GM12878 (cell line): ENCODE measurements around the gene PTEN. TPM values are rescaled to one million over a fixed set of nuclear protein-coding genes. Genes with fewer than 3 reads are reported as not detected.

Experiments used
- ATAC-seq: fragments of 200-7000 bp; cut with Tn5 transposase; 3 replicates; pipeline ENCODE4 v1.9.1; 2020; ENCODE audit warnings: mild to moderate bottlenecking, moderate library complexity
- BruUV-seq: library from RNA; stranded (reverse); fragments of 400-500 nt; replicated peaks from 2 replicates; lab custom pipeline; 2021; lab: Mats Ljungman, UMichigan
- CTCF ChIA-PET: fragments of 300-600 bp; sonication (Branson Sonifier 250); formaldehyde crosslinking; extraction: SDS; loops from one replicate; lab custom pipeline; 2021; ENCODE audit warnings: inconsistent platforms; lab: Yijun Ruan, JAX
- POLR2A ChIA-PET: fragments of 350-600 bp; formaldehyde crosslinking; extraction: SDS; loops from one replicate; lab custom pipeline; 2021; ENCODE audit warnings: inconsistent platforms; lab: Charles Lee
- RAD21 ChIA-PET: fragments of 300-600 bp; sonication (Branson Sonifier 250); formaldehyde crosslinking; loops from one replicate; lab custom pipeline; 2023; ENCODE audit warnings: antibody characterized with exemption; ENCODE audit not compliant: unreplicated experiment; lab: Charles Lee
- SMC1A ChIA-PET: fragments of 300-600 bp; sonication (Branson Sonifier 250); formaldehyde crosslinking; loops from one replicate; lab custom pipeline; 2023; ENCODE audit not compliant: unreplicated experiment, uncharacterized antibody; lab: Charles Lee
- DNase-seq: peaks from one replicate; pipeline ENCODE4 v3.0.0-alpha.2; 2011; ENCODE audit warnings: low read depth, low spot score
- FAIRE-seq: peaks from 3 replicates; lab custom pipeline; 2011; peaks lifted over from hg19 to GRCh38; lab: Jason Lieb, UNC
- H2AFZ ChIP-seq: 2 replicates; pipeline ENCODE4 v1.6.0; 2011; ENCODE audit warnings: low read depth, low read length, control low read depth; ENCODE audit not compliant: control insufficient read depth
- H3K27ac ChIP-seq: 2 replicates; pipeline ENCODE4 v1.5.1; 2011; ENCODE audit warnings: control low read depth; ENCODE audit not compliant: control insufficient read depth, insufficient read depth
- H3K27me3 ChIP-seq, 2 experiments: replicated peaks in 1 of 2; 2 replicates each; pipeline versions ENCODE4 v1.6.0 to v1.6.1; 2011; ENCODE audit warnings: low read length in 1 of 2; ENCODE audit not compliant: control insufficient read depth in 2 of 2, insufficient read depth in 2 of 2
- H3K36me3 ChIP-seq, 2 experiments: 2 replicates each; pipeline ENCODE4 v1.5.1; 2011; ENCODE audit warnings: low read length in 1 of 2; ENCODE audit not compliant: control insufficient read depth in 2 of 2, insufficient read depth in 2 of 2
- H3K4me1 ChIP-seq: 2 replicates; pipeline ENCODE4 v1.6.1; 2011; ENCODE audit warnings: mild to moderate bottlenecking, low read length, moderate library complexity, mixed read lengths; ENCODE audit not compliant: control insufficient read depth, insufficient read depth
- H3K4me2 ChIP-seq: 2 replicates; pipeline ENCODE4 v1.6.0; 2011; ENCODE audit warnings: control low read depth; ENCODE audit not compliant: control insufficient read depth, insufficient read depth
- H3K4me3 ChIP-seq: fragments of 200-600 bp; sonication (generic); 2 replicates; pipeline ENCODE4 v1.5.1; 2016
- H3K79me2 ChIP-seq: 2 replicates; pipeline ENCODE4 v1.6.0; 2011; ENCODE audit warnings: low read length; ENCODE audit not compliant: control insufficient read depth, insufficient read depth
- H3K9ac ChIP-seq: 2 replicates; pipeline ENCODE4 v1.8.0; 2011; ENCODE audit warnings: low read length, control low read depth, mixed read lengths; ENCODE audit not compliant: control insufficient read depth, insufficient read depth
- H3K9me3 ChIP-seq: replicated peaks from 3 replicates; pipeline ENCODE4 v1.5.1; 2011; ENCODE audit warnings: mild to moderate bottlenecking, low read length; ENCODE audit not compliant: control insufficient read depth, insufficient read depth
- H4K20me1 ChIP-seq: 2 replicates; pipeline ENCODE4 v1.6.0; 2011; ENCODE audit not compliant: control insufficient read depth, insufficient read depth
- BCL11A ChIP-seq: IDR thresholded peaks from 2 replicates; pipeline ENCODE4 v1.6.1; 2011; ENCODE audit warnings: low read depth, low read length
- CBX5 ChIP-seq: sonication (generic); IDR thresholded peaks from 2 replicates; pipeline ENCODE4 v1.6.1; 2016; ENCODE audit warnings: low read depth, moderate library complexity, mild to moderate bottlenecking, inconsistent platforms
- HDAC6 ChIP-seq: fragments of 200-600 bp; sonication (generic); IDR thresholded peaks from one replicate; pipeline ENCODE4 v1.8.0; 2017; ENCODE audit warnings: antibody characterized with exemption; ENCODE audit not compliant: unreplicated experiment
- HDGF ChIP-seq: fragments of 450-650 bp; IDR thresholded peaks from 2 replicates; pipeline ENCODE4 v1.6.1; 2016; ENCODE audit warnings: antibody characterized with exemption
- MTA2 ChIP-seq: fragments of 450-650 bp; IDR thresholded peaks from 2 replicates; pipeline ENCODE4 v1.6.1; 2016; ENCODE audit warnings: low read depth, mild to moderate bottlenecking, moderate library complexity
- NRF1 ChIP-seq: conservative IDR thresholded peaks from 2 replicates; pipeline ENCODE4 v1.6.1; 2011; ENCODE audit warnings: mild to moderate bottlenecking, low read depth, low read length, improper control_type of control experiment
- POU2F2 ChIP-seq: IDR thresholded peaks from 3 replicates; pipeline ENCODE4 v1.6.1; 2011; ENCODE audit warnings: low read depth, mild to moderate bottlenecking, low read length, borderline replicate concordance
- SP1 ChIP-seq: IDR thresholded peaks from one replicate; pipeline ENCODE4 v1.6.1; 2011; ENCODE audit warnings: low read depth, low read length
- ZSCAN29 ChIP-seq: fragments of 450-650 bp; IDR thresholded peaks from 2 replicates; pipeline ENCODE4 v1.6.1; 2017; ENCODE audit warnings: mild to moderate bottlenecking, moderate library complexity
- in situ Hi-C: fragments of 300-500 bp; cut with MboI; formaldehyde crosslinking; loops from 9 replicates; pipeline ENCODE4 v1.14.3; 2018; ENCODE audit warnings: mixed read lengths
- intact Hi-C: fragments of 100-400 bp; cut with micrococcal nuclease; formaldehyde crosslinking; loops from one replicate; pipeline ENCODE4 v1.14.2; 2022; ENCODE audit not compliant: unreplicated experiment
- polyA plus RNA-seq, 11 experiments: library from polyadenylated mRNA; depleted of rRNA in 4 of 11; unstranded in 6 of 11; stranded (reverse) in 5 of 11; fragments of >200 nt; fragmentation: Nextera tagmentation in 4 of 11; fragmentation: Illumina TruSeq in 1 of 11; extraction: Ambion mirVana in 4 of 11; extraction: Trizol in 1 of 11; gene quantifications; 1 replicate in 1 of 11; 2 replicates in 10 of 11; pipeline versions ENCODE4 v1.2.1 to v1.2.3, GENCODE V29; 2011 to 2016; ENCODE audit warnings: inconsistent platforms in 2 of 11, missing spikeins in 2 of 11, low read depth in 1 of 11
- total RNA-seq, 4 experiments: library from RNA; depleted of rRNA in 3 of 4; stranded (reverse); fragments of >200 nt in 3 of 4; fragmentation: Illumina TruSeq in 1 of 4; extraction: Trizol in 1 of 4; gene quantifications; 2 replicates each; pipeline versions ENCODE4 v1.2.1 to v1.2.3, GENCODE V29; 2013 to 2021
- TF ChIP-seq, protein P1 (sequence below): fragments of 450-650 bp; formaldehyde crosslinking; IDR thresholded peaks from 2 replicates; pipeline ENCODE4 v1.4.0; 2022; ENCODE audit warnings: mild to moderate bottlenecking, moderate library complexity

Gene PTEN
- total and polyA plus RNA-seq, 10 of the 15 experiments (the other 5 are each of a cell fraction or from before 2014, with no cell fraction given): 26.1 to 175 (median 58.1) TPM

DNA sequence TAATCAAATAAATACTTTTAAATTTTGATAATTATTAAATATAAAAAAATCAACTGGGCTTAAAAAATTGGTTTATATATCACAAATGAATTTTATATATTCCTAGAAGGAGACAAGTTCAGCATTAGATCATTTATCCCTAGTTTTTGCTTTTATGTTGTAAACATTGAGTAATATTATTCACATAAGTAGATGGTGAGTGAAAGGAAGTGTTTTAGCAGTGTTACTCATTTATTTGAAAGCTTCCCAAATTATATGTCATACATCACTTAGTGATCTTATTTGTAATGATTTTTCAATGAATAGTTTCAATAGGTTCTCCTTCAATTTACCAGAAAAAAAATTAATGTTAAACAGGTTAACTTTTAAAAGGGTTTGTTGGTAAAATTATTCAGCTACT is 15.9 kb upstream of the PTEN start:
- ChIA-PET RAD21 (no interaction called here), CTCF (interaction anchor here (0.6 kb wide), 1 partner anchor 835 kb away, joined by 3 read pairs; no protein-coding TSS in a partner anchor), POLR2A (interaction anchor here (0.9 kb wide), 1 partner anchor 173 kb away, joined by 3 read pairs; no protein-coding TSS in a partner anchor), SMC1A (interaction anchor here (0.7 to 1.1 kb wide), 2 partner anchors 11 to 1373 kb away, joined by 3 to 4 read pairs; no protein-coding TSS in a partner anchor)
- H3K27ac ChIP-seq: no peak overlapping the region
- peak; percentile 18 for FAIRE-seq
- no peak overlapping the region for H2AFZ ChIP-seq
- no peak for ATAC-seq
- TF ChIP-seq ZSCAN29 (no peak), MTA2 (no peak), HDAC6 (no peak), SP1 (no peak), NRF1 (no peak), CBX5 (no peak), POU2F2 (no peak), BCL11A (no peak), HDGF (no peak)
- TF ChIP-seq, protein P1, sequence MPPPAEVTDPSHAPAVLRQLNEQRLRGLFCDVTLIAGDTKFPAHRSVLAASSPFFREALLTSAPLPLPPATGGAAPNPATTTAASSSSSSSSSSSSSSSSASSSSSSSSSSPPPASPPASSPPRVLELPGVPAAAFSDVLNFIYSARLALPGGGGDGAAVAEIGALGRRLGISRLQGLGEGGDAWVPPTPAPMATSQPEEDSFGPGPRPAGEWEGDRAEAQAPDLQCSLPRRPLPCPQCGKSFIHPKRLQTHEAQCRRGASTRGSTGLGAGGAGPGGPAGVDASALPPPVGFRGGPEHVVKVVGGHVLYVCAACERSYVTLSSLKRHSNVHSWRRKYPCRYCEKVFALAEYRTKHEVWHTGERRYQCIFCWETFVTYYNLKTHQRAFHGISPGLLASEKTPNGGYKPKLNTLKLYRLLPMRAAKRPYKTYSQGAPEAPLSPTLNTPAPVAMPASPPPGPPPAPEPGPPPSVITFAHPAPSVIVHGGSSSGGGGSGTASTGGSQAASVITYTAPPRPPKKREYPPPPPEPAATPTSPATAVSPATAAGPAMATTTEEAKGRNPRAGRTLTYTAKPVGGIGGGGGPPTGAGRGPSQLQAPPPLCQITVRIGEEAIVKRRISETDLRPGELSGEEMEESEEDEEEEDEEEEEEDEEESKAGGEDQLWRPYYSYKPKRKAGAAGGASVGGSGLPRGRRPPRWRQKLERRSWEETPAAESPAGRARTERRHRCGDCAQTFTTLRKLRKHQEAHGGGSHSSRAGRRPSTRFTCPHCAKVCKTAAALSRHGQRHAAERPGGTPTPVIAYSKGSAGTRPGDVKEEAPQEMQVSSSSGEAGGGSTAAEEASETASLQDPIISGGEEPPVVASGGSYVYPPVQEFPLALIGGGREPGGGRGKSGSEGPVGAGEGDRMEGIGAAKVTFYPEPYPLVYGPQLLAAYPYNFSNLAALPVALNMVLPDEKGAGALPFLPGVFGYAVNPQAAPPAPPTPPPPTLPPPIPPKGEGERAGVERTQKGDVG (CRISPR knock-in tag): no peak
- TF ChIP-seq, all 136 proteins: peak for 0
- Histone ChIP-seq H3K27me3 (no peaks in the 10 kb centered on the region), H3K9me3 (no peaks in the 10 kb centered on the region; the same call in 2 of the 3 replicates), H3K36me3 (no peaks in the 10 kb centered on the region), H4K20me1 (no peaks in the 10 kb centered on the region), H3K4me1 (peaks cover 3% of the 10 kb centered on the region), H3K4me2 (no peak overlapping the region), H3K9ac (no peak overlapping the region), H3K4me3 (no peak overlapping the region), H3K79me2 (no peaks in the 10 kb centered on the region)
- in situ Hi-C loops: no loop called here
- intact Hi-C loops: no loop called here
- BruUV-seq: no TSS peak
- no peak for DNase-seq
